H9 (cell line): Measurements from ENCODE around the gene FNDC3A. TPM values are rescaled to one million over a fixed set of nuclear protein-coding genes. Genes with fewer than 3 reads are reported as not detected.

Experiments
- DNase-seq: peaks from one replicate; pipeline ENCODE4 v3.0.0-alpha.2; 2017
- H2AFZ ChIP-seq: one replicate; pipeline ENCODE4 v1.6.1; 2013; ENCODE audit warnings: mild to moderate bottlenecking, low read length, control low read depth, moderate library complexity
- H2AK5ac ChIP-seq: 2 replicates; pipeline ENCODE4 v1.6.1; 2013; ENCODE audit warnings: low read length, control low read depth, mixed read lengths; ENCODE audit not compliant: insufficient read length
- H2BK120ac ChIP-seq: one replicate; pipeline ENCODE4 v1.6.1; 2013; ENCODE audit warnings: low read depth, mild to moderate bottlenecking, low read length, control low read depth, inconsistent platforms; ENCODE audit not compliant: poor library complexity, severe bottlenecking
- H2BK12ac ChIP-seq: 2 replicates; pipeline ENCODE4 v1.6.1; 2013; ENCODE audit warnings: low read length, control low read depth, mixed read lengths, low read depth; ENCODE audit not compliant: insufficient read length
- H2BK15ac ChIP-seq: 2 replicates; pipeline ENCODE4 v1.6.1; 2013; ENCODE audit warnings: low read depth, low read length, control low read depth
- H2BK20ac ChIP-seq: one replicate; pipeline ENCODE4 v1.6.1; 2013; ENCODE audit warnings: low read depth, mild to moderate bottlenecking, low read length, control low read depth, inconsistent platforms; ENCODE audit not compliant: poor library complexity, severe bottlenecking
- H2BK5ac ChIP-seq: 2 replicates; pipeline ENCODE4 v1.6.1; 2013; ENCODE audit warnings: low read length, control low read depth, mixed read lengths; ENCODE audit not compliant: insufficient read length
- H3K14ac ChIP-seq: 2 replicates; pipeline ENCODE4 v1.6.1; 2013; ENCODE audit warnings: low read length, control low read depth; ENCODE audit not compliant: insufficient read depth
- H3K18ac ChIP-seq: 2 replicates; pipeline ENCODE4 v1.6.1; 2013; ENCODE audit warnings: low read depth, mild to moderate bottlenecking, mixed read lengths, low read length, control low read depth; ENCODE audit not compliant: insufficient read length
- H3K23ac ChIP-seq: 2 replicates; pipeline ENCODE4 v1.6.1; 2013; ENCODE audit warnings: low read length, control low read depth, mixed read lengths, low read depth; ENCODE audit not compliant: insufficient read length
- H3K23me2 ChIP-seq: 2 replicates; pipeline ENCODE4 v1.6.1; 2013; ENCODE audit warnings: low read depth, mild to moderate bottlenecking, mixed read lengths, low read length, control low read depth; ENCODE audit not compliant: insufficient read length, poor library complexity, severe bottlenecking
- H3K27ac ChIP-seq: 2 replicates; pipeline ENCODE4 v1.5.1; 2013; ENCODE audit warnings: low read length, control low read depth, mixed read lengths, low read depth; ENCODE audit not compliant: insufficient read length
- H3K27me3 ChIP-seq: 2 replicates; pipeline ENCODE4 v1.6.1; 2013; ENCODE audit warnings: low read length, control low read depth, inconsistent platforms; ENCODE audit not compliant: insufficient read depth
- H3K4ac ChIP-seq: 2 replicates; pipeline ENCODE4 v1.6.1; 2013; ENCODE audit warnings: low read depth, mild to moderate bottlenecking, control low read depth, inconsistent platforms, low read length, moderate library complexity
- H3K4me1 ChIP-seq: 2 replicates; pipeline ENCODE4 v1.6.1; 2013; ENCODE audit warnings: low read length, control low read depth, inconsistent platforms; ENCODE audit not compliant: insufficient read depth
- H3K4me2 ChIP-seq: 2 replicates; pipeline ENCODE4 v1.6.1; 2013; ENCODE audit warnings: low read length, control low read depth, mixed read lengths; ENCODE audit not compliant: insufficient read length, insufficient read depth
- H3K56ac ChIP-seq: 2 replicates; pipeline ENCODE4 v1.6.1; 2013; ENCODE audit warnings: low read depth, mild to moderate bottlenecking, mixed read lengths, low read length, control low read depth; ENCODE audit not compliant: insufficient read length
- H3K79me1 ChIP-seq: 2 replicates; pipeline ENCODE4 v1.6.1; 2013; ENCODE audit warnings: low read depth, mild to moderate bottlenecking, moderate library complexity, low read length, control low read depth, inconsistent platforms; ENCODE audit not compliant: insufficient read depth, poor library complexity, severe bottlenecking
- H3K79me2 ChIP-seq: 2 replicates; pipeline ENCODE4 v1.6.1; 2013; ENCODE audit warnings: low read length, control low read depth, inconsistent platforms; ENCODE audit not compliant: insufficient read depth
- H3K9ac ChIP-seq: 2 replicates; pipeline ENCODE4 v1.6.1; 2013; ENCODE audit warnings: low read length, control low read depth, mixed read lengths; ENCODE audit not compliant: insufficient read length; ENCODE audit errors: extremely low read depth
- H3K9me3 ChIP-seq: one replicate; pipeline ENCODE4 v1.6.1; 2013; ENCODE audit warnings: low read depth, low read length, inconsistent platforms; ENCODE audit not compliant: control insufficient read depth
- H3T11ph ChIP-seq: one replicate; pipeline ENCODE4 v1.6.1; 2013; ENCODE audit warnings: mild to moderate bottlenecking, low read length, control low read depth, inconsistent platforms
- H4K20me1 ChIP-seq: one replicate; pipeline ENCODE4 v1.6.1; 2013; ENCODE audit not compliant: control insufficient read depth, insufficient read length, insufficient read depth
- H4K5ac ChIP-seq: 2 replicates; pipeline ENCODE4 v1.6.1; 2013; ENCODE audit warnings: low read depth, mild to moderate bottlenecking, mixed read lengths, low read length, control low read depth; ENCODE audit not compliant: insufficient read length
- H4K8ac ChIP-seq: replicated peaks from 2 replicates; pipeline ENCODE4 v1.6.1; 2013; ENCODE audit warnings: low read length, control low read depth, mixed read lengths, low read depth; ENCODE audit not compliant: insufficient read length
- H4K91ac ChIP-seq: 2 replicates; pipeline ENCODE4 v1.6.1; 2013; ENCODE audit warnings: low read depth, mild to moderate bottlenecking, moderate library complexity, mixed read lengths, low read length, control low read depth; ENCODE audit not compliant: insufficient read length
- H3K27ac Mint-ChIP-seq, 3 experiments: 2 replicates in 2 of 3; 3 replicates in 1 of 3; pipeline ENCODE4 v1.8.0; 2020 to 2021; ENCODE audit warnings: mixed read lengths in 3 of 3, mild to moderate bottlenecking in 1 of 3, moderate library complexity in 1 of 3
- H3K27me3 Mint-ChIP-seq: 2 replicates; pipeline ENCODE4 v1.8.0; 2021; ENCODE audit warnings: low read depth, mild to moderate bottlenecking, moderate library complexity, mixed read lengths
- H3K36me3 Mint-ChIP-seq, 3 experiments: 2 replicates in 2 of 3; 3 replicates in 1 of 3; pipeline ENCODE4 v1.8.0; 2020 to 2021; ENCODE audit warnings: low read depth in 3 of 3, mixed read lengths in 3 of 3; ENCODE audit not compliant: insufficient read depth in 1 of 3
- H3K4me1 Mint-ChIP-seq, 2 experiments: 2 replicates each; pipeline ENCODE4 v1.8.0; 2020; ENCODE audit warnings: mixed read lengths in 2 of 2
- H3K4me3 Mint-ChIP-seq, 2 experiments: 2 replicates in 1 of 2; 3 replicates in 1 of 2; pipeline ENCODE4 v1.8.0; 2020 to 2021; ENCODE audit warnings: mild to moderate bottlenecking in 2 of 2, mixed read lengths in 2 of 2, moderate library complexity in 1 of 2
- H3K9me3 Mint-ChIP-seq, 2 experiments: 2 replicates in 1 of 2; 3 replicates in 1 of 2; pipeline ENCODE4 v1.8.0; 2020; ENCODE audit warnings: mild to moderate bottlenecking in 2 of 2, mixed read lengths in 2 of 2, moderate library complexity in 1 of 2
- CTCF ChIP-seq: fragments of 200-600 bp; sonication (generic); conservative IDR thresholded peaks from 3 replicates; pipeline ENCODE4 v1.8.0; 2021; ENCODE audit warnings: antibody characterized with exemption, mild to moderate bottlenecking
- WGBS: extraction: QIAGEN DNeasy Blood & Tissue Kit; methylation state at CpG from one replicate; pipeline ENCODE4 v1.1.7; 2013; ENCODE audit warnings: missing lambda C conversion rate, low lambda C conversion rate, mixed read lengths; ENCODE audit not compliant: insufficient read length; ENCODE audit errors: extremely low coverage; 5-methylcytosine and 5-hydroxymethylcytosine counted together
- total RNA-seq: library from RNA; stranded (reverse); gene quantifications from 2 replicates; pipeline ENCODE4 v1.2.1, GENCODE V29; 2021

Gene FNDC3A
- total RNA-seq, 1 experiment from 2014 or later: 27.4 TPM

DNA sequence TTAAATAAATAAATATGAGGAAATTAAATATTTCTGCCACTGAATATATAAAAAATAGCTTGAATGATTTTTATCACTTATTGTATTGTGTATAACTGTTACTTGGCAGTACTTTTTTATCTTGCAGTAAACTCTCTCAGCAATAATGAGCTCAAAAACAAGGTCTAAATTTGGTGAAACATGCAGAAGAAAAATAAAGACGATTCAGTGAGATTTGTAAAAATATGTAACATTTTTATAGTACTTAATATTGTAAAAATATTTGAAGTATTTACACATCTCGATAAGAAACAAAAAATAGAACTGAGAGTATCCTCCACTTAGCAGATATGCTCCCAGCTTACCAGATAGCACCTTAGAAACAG, 123.8 kb downstream of the FNDC3A start:
- Histone ChIP-seq H3K79me1 (no peaks in the 10 kb centered on the region), H3K23me2 (no peaks in the 10 kb centered on the region), H3K9me3 (no peaks in the 10 kb centered on the region), H4K5ac (no peak overlapping the region), H2BK12ac (no peak overlapping the region), H4K91ac (no peak overlapping the region), H3K14ac (no peak overlapping the region), H2BK5ac (no peak overlapping the region), H3K79me2 (no peaks in the 10 kb centered on the region), H3K23ac (no peak overlapping the region), H3K4me1 (no peaks in the 10 kb centered on the region), H2AK5ac (no peak overlapping the region), H2BK120ac (no peak overlapping the region), H2AFZ (no peak overlapping the region), H3K4ac (no peak overlapping the region), H3T11ph (no peak overlapping the region), H3K27me3 (no peaks in the 10 kb centered on the region), H3K18ac (no peak overlapping the region), H3K56ac (no peak overlapping the region), H4K8ac (no peak overlapping the region), H3K9ac (no peak overlapping the region), H3K27ac (no peak overlapping the region), H3K4me2 (no peak overlapping the region), H2BK20ac (no peak overlapping the region), H2BK15ac (no peak overlapping the region), H4K20me1 (no peaks in the 10 kb centered on the region)
- no peaks in the 10 kb centered on the region for H3K36me3 Mint-ChIP-seq
- no peak overlapping the region for H3K27ac Mint-ChIP-seq
- H3K9me3 Mint-ChIP-seq: no peaks in the 10 kb centered on the region
- WGBS: no CpG with 5 or more reads among the region's 2 CpGs
- no peak for DNase-seq
- H3K4me3 Mint-ChIP-seq: no peak overlapping the region
- H3K4me1 Mint-ChIP-seq: no peaks in the 10 kb centered on the region
- H3K27me3 Mint-ChIP-seq: no peaks in the 10 kb centered on the region
- TF ChIP-seq CTCF: no peak
